Stimulated activated CD4-positive, alpha-beta T cell treated with anti-CD3 and anti-CD28 coated beads, Interleukin-1b, Interleukin-23, amount 100 ng/mL, for 4 hours (primary cell): ENCODE data around the gene CCDC70.

ENCODE experiments used
- DNase-seq, 2 donors: peaks; one replicate each; pipeline ENCODE4 v3.0.0-alpha.2; 2020; ENCODE audit warnings: low read depth in 2 of 2

Gene CCDC70

GRCh38 chr13:51858433-51859247, 3.1 kb upstream of the CCDC70 start:
- no peak for DNase-seq

- DNase-seq, result no peak
These were observed 1.2 kb downstream of the CCDC70 start for GRCh38 chr13:51862957-51863356.

GRCh38 chr13:51865838-51866237, 4.1 kb downstream of the CCDC70 start:
- no peak for DNase-seq

GRCh38 chr13:51867062-51867461, 5.3 kb downstream of the CCDC70 start:
- no peak for DNase-seq

GRCh38 chr13:51869916-51870315, 8.1 kb downstream of the CCDC70 start:
- no peak for DNase-seq

- DNase-seq, result no peak
These were observed 8.8 kb downstream of the CCDC70 start for GRCh38 chr13:51870616-51871015.

- no peak for DNase-seq
These were observed 11.5 kb downstream of the CCDC70 start for GRCh38 chr13:51873117-51873798.

- DNase-seq, result no peak
These were observed 12.1 kb downstream of the CCDC70 start for GRCh38 chr13:51873837-51874236.

GRCh38 chr13:51874651-51875050, 12.9 kb downstream of the CCDC70 start:
- no peak for DNase-seq

GRCh38 chr13:51879133-51879532, 17.4 kb downstream of the CCDC70 start:
- no peak for DNase-seq

GRCh38 chr13:51881296-51881695, 19.5 kb downstream of the CCDC70 start:
- DNase-seq, result no peak

GRCh38 chr13:51882570-51883225, 20.9 kb downstream of the CCDC70 start:
- no peak for DNase-seq

- no peak for DNase-seq
These were observed 21.4 kb downstream of the CCDC70 start for GRCh38 chr13:51883226-51883600.

- no peak for DNase-seq
These were observed 23.9 kb downstream of the CCDC70 start for GRCh38 chr13:51885651-51886050.

GRCh38 chr13:51887468-51887867, 25.7 kb downstream of the CCDC70 start:
- no peak for DNase-seq

- no peak for DNase-seq
These were observed 30.9 kb downstream of the CCDC70 start for GRCh38 chr13:51892657-51893056.

GRCh38 chr13:51894239-51894638, 32.5 kb downstream of the CCDC70 start:
- DNase-seq, result no peak

GRCh38 chr13:51895906-51896888, 34.4 kb downstream of the CCDC70 start:
- DNase-seq, result peak in 1 of 2 donors; percentile 24

- DNase-seq, result no peak
These were observed 38.7 kb downstream of the CCDC70 start for GRCh38 chr13:51900471-51900870.

GRCh38 chr13:51902776-51903175, 41.0 kb downstream of the CCDC70 start:
- no peak for DNase-seq

- no peak for DNase-seq
These were observed 44.0 kb downstream of the CCDC70 start for GRCh38 chr13:51905787-51906186.

GRCh38 chr13:51906581-51906980, 44.8 kb downstream of the CCDC70 start:
- DNase-seq, result no peak
